Stimulated activated CD4-positive, alpha-beta T cell treated with anti-CD3 and anti-CD28 coated beads, Interleukin-15, amount 100 ng/mL, for 24 hours (primary cell): ENCODE measurements around the gene HABP2.

ENCODE experiments used
- DNase-seq: peaks from one replicate; pipeline ENCODE4 v3.0.0-alpha.2; 2020

Gene HABP2

DNA sequence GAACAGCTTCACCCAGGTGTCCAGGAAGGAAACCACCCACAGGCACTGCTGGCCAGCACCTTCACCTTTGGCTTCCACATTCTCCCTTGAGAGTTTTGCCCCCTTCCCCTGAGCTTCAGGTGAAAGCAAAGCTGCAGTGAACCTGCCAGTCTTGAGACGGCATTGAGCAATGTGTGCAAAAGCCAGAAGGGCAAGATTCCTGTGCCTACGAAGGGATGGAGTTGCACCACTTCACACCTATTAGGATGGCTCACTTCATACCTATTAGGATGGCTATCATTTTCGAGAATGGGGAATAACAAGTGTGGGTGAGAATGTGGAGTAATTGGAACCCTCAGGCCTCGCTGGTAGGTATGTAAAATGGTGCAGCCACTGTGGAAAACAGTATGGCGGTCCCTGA lies 7.2 kb downstream of the HABP2 start:
- DNase-seq = no peak

DNA sequence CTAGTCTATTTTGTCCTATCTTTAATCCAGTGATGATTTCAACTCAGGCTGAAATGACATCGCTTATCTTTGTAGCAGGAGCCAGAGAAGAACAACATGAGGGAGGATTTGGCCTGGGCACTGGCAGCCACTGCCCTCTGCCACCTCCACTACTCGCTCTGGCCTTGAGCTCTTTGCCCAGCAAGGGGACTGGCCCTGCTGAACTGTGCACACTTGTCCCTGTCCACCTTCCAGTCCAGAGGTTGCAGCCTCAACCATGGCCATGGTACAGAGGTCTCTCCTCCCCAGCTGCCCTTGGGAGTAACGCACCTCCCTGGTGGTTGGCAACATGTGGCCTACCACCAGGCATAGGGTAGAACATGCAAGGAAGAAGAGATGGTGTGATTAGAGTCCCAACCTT lies 8.4 kb downstream of the HABP2 start:
- DNase-seq = no peak

DNA sequence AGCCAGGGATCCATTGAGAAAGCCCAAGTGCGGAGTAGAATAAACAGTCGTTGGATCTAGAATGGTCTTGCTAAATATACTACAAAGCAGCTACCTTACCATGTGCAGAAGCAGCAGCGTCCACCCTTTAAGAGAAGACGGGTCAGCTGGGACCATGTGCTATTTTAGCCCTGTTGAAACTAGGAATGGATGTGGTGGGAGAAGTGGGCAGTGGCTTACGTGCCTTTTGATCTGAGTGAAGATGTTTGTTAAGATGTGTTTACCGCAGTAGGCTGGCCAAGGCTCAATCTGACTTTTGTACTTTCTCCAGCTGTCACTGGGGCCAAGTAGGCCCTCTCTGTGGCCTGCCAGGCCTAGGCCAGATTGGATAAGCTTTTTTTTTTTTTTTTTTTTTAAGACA lies 9.2 kb downstream of the HABP2 start:
- DNase-seq = no peak

DNA sequence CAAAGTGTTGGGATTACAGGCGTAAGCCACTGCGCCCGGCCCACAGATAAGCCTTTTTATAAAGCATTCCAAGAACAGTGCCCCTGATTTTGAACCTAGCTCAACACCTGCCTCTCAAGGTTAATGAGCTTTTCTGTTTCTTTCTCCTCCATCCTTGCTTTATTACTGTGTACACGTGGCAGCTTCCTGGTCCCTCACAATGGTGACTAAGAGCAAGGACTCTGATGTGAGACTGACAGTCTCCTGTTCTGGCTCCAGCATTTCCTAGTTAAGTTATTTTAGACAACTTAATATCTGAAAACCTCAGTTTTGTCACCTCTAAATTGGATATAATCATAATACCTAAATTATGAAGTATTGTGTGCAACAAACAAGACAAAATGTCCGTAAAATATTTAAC lies 9.9 kb downstream of the HABP2 start:
- no peak for DNase-seq

DNA sequence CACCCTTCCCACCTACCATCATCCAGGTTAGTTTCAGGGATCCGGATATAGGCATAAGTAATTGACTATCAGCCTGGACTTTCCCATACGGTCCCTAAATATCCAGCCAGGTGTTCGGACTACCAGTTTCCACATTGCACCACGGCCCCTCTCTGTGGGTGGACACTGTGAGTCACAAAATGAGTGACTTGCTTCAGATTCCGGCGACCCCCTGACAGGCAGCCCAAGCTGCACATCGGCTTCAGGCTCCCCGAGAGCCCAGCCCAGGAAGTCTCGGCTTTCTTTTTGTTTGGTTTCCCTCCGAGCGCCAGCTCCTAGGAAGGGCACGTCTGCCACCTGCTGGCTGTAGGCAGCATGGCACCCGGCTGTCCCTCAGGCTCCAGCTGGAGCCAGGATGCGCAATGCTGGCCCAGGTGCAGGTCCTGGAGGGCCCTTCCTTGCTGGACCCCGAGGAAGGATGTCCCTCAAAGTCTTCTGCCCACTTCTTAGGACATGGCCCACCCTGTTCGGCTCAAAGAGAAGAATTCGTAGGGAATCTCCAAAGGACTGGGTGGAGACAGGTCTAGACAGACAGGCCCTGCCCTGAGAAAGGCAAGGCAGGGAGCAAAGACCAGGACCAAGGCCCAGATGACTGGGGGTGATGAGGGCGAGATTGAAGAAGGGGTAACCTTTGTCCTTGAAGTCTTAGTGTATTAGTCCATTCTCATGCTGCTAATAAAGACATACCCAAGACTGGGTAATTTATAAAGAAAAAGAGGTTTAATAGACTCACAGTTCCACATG lies 10.6 kb downstream of the HABP2 start:
- peak; percentile 81 for DNase-seq

DNA sequence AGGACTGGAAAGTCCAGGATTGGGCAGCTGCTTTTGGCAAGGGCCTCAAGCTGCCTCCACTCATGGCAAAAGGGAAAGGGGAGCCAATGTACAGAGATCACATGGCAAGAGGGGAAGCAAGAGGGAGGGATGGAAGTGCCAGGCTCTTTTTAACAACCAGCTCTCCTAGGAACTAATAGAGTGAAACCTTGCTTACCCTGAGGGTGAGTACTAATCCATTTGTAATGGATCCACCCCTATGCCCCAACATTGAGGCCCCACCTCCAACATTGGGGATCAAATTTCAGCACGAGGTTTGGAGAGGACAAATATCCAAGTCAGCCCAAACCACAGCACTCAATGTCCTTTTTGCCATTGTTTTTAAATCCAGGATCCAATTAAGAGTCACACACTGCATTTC lies 12.5 kb downstream of the HABP2 start:
- DNase-seq = no peak

DNA sequence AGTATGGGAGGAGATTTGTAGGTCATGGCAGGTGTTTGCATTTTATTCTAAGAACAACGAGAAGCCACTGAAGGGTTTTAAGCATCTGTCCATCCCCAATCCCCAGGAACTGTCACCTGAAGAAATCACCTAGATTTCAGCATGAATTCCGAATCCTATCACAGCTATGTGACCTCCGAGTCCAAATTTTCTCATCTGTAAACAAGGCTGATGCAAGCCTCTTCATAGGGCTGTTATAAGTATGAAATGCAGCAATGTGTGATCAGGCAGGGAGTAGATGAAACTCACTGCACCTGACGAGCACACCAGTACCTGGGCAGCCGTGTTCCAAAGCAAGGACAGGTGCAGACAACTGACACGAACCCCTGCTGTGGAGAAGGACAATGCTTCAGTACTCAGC lies 14.0 kb downstream of the HABP2 start:
- no peak for DNase-seq

DNA sequence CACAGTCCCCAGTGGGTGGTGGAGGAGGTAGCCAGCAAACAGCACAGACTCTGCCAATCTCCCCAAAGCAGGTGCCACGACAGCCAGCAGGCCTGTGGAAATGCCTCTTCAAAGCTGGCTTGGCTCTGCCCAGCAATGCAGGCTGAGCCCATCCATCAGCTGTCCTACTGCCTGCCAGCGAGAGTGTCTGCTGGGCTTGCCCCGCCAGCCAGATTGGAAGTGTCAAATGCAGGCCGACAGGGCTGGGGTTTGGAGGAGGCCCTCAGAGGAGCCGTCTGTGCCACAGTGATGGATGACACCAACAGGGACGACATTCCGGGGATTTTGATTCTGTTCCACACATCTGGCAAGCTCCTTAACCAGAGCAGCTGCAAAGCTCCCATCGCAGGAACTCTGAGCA lies 16.7 kb downstream of the HABP2 start:
- DNase-seq = no peak

DNA sequence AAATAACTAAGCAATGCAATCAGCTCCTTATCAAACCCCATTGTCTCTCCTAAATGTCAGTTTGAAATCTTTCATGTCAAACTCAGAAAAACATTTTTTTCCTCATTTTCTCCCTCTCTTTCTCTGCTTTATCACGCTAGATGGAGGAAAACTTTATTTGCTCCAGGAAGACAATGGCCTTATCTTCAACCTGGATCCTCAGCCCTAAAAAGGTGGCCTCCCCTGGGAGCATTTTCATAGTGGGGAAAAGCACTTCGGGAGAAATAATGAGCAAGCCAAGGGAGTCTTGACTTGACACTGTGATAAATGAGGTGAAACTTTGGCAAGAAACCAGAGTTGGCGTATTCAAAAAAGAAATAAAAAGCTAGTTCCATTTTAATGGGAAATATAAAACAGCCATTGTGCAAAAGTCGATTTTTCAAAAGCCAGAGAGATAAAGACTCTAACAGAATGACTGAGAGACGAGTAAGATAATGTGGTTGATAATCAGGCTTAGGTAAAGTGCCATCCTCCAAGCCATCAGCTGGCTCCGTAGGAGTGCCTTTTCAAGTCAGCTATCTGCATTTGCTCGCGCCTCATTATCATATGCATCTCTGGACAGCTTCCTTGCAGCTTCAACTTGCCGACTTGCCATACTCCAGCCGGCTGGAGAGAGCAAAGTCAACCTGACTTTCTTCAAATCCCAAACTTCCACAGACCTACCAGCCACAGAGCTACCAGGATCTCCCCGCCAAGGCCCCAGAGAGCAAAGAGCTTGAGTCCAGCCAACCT lies 19.9 kb downstream of the HABP2 start:
- no peak for DNase-seq

DNA sequence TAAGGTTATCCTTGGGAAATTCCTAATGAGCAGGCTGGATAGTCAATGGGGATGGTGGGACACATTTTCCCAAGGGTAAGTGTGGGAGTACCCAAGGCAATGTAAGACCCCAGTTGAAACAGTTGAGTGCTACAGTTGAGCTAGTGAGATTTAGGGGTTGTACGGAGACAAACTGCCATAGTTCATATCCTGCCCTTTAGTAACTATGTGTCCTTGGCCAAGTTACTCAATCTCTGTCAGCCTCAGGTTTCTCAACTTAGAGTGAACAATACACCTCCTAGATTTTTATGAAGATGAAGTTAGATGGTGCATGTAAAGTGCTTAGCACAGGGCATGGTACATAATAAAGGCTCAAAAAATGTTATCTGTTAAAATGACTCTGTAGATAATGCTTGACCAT lies 20.5 kb downstream of the HABP2 start:
- no peak for DNase-seq

DNA sequence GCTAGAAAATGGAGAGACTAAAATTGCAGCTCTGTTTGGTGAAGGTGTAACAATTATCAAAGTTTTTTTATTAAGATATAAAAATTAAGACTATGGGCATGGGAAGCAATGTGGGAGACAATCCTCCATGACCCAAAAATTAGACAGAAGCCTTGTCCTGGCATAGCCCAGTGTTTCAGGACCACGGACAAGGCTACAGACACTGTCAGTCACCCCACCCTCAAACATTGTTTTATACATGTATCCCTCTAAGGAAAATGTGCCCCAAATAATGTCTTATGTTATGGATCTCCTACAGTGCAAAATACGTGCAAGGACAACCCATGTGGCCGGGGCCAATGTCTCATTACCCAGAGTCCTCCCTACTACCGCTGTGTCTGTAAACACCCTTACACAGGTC lies 24.0 kb downstream of the HABP2 start:
- DNase-seq = no peak

DNA sequence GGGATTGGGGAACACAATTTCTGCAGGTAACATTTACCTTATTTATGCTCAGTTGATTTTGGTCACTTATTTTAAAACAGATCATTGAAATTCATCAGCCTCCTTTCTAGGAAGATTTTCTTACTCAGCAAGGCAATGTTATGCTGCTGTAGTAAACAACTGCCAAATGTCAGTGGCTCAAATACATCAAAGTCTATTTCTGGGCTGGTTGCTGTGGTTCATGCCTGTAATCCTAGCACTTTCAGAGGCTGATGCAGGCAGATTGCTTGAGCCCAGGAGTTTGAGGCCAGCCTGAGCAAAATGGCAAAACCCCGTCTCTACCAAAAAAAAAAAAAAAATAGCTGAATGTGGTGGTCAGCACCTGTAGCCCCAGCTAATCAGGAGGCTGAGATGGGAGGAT lies 25.9 kb downstream of the HABP2 start:
- DNase-seq = no peak

DNA sequence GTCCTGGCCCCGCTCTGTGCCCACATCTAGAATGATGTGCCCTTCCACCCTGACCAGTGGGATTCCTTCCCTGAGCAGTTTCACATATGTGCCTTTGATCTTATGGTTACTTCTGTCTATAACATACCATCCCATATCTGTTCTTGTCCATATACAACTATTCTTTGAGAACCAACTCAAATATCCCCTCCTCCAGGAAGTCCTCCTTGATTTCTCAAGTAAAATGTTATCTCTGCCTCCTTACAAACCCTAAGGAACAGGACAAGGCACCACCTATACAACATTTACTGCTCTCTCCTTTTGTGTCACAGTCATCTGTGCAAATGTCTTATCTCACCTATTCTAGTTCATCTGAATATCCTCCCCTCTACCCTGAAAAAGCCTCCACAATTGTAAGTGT lies 28.2 kb downstream of the HABP2 start:
- no peak for DNase-seq

DNA sequence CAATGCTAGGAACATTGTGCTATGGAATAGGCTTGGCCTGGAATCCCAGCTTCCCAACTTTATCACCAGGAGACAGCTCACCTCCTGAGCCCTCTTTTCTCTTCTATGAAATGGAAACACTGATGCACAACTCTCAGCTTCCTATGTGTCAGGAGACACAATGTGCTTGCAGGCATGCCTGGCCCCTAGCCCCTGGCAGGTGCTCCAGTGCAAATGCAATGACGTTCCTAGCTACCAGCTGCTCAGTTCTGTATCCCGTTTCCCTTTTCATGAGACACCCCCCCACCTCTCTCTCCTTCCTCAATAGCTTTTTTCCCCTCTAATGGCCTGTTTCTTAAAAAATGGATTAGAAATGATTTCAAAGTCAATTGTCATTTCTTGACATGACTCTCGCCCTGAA lies 30.7 kb downstream of the HABP2 start:
- DNase-seq = no peak

DNA sequence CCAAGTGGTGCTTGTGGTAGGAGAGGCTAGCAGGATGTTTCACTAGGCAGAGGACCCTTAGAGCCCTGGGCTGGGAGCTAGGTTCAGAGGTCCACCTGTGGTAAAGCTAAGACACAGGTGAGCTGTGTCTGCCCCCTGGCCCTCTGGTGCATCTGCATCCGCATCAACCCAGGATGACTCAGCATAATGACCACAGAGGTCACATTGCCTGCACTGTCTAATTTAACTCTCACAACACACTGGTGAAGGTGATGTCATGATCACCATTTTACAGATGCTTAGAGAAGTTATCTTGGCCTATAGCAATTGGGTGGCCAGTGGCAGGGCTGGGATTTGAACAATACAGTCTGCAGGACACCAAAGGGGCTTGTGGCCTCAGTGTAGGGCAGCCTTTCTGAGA lies 33.1 kb downstream of the HABP2 start:
- DNase-seq = no peak

DNA sequence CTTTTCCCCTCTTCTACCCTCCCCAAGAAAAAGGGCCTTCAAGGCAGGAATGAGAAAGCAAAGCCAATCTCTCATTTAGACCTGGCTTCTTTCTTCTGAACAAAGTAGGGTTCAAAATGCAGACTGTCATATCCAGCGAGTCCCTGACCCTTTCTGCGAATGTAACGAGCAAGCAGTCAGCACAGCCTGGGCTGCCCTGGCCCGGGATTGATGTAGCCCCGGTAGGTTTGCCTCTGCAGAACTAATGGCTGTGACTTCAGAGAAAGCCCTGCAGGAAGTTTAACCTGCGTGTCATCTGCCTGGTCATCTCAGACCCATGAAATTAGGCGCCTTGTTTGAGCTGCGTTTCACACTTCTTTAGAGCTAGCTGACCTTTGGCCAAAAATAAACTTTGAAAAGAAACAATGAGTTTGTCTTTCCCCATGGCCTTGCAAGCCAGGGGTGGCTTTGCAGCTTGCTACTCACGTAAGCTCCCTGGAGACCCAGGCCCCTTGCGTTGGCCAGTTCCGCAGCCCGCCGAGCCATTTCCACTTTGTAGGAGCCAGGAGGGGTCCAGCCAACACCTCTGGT lies 36.4 kb downstream of the HABP2 start:
- DNase-seq = no peak

DNA sequence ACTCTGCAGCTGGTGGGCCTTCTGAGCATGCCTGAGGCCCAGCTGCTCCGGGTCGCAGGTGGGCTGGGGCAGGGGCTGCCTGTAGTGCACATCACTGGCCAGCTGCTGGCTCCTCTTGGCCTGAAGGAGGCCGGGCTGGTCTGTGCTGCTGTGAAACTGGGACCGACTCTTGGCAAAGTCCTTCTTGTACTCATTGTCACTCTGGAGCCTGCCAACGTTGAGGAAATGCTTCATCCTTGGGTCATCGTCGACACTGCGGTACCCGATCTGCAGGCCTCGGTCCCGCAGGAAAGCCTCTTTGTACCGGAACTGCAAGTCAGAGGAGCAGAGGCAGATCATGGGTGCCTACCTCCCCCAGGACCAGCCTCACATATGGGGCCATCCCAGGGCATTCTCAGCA lies 37.7 kb downstream of the HABP2 start:
- no peak for DNase-seq

DNA sequence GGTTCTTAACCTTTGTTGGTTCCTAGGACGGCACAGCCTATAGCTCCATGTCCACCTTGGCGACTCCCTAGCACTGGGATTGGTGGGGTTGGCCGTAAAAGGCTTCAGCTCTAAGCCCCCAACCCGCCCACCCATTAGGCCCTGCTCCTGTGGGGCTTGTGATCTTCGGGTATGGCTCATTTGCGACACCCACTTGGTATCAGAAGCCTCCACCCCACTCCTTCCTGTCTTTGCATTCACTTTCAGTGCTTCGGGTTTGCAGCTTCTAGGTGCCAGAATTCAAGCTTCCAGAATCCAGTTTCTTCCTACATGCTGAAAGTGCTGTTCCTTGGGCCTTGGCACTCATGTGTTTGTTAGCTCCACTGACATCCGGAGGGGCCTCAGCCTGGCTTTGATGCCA lies 39.5 kb downstream of the HABP2 start:
- DNase-seq = no peak

DNA sequence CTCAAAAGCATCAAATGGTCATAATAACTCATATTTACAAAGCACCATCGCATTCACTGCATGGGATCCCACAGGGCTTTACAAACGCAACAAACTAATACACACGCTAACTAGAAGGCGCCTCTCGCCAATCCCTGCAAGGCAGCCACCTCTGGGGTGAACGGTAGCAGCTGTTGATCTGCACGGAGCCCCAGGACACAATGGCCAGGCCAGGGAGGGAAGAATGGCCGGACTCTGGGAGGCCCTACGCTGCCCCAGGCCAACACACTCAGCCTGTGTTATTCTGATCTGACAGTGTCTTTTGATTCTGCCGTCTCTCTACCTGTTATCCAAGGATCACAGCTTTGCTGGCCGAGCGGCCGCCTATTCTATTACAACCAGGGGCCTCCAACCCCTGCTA lies 41.8 kb downstream of the HABP2 start:
- DNase-seq = no peak

DNA sequence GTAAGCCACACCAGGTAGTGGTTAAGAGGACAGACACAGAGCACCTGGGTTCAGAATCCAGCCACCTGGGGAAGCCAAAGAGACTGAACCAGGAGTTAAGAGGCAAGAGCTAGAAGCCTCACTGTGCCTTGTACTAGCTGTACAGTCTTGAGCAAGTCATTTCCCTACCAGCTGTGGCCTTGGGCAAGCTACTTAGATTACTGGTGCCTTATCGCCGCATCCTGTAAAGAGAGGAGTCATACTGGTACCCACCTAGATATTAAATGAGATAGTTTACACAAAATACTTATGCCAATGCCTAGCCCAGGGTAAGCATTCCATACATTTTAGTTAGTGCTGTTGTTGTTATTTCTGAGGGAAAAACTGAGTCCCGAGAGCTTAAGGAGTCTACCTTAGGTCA lies 47.7 kb downstream of the HABP2 start:
- no peak for DNase-seq

DNA sequence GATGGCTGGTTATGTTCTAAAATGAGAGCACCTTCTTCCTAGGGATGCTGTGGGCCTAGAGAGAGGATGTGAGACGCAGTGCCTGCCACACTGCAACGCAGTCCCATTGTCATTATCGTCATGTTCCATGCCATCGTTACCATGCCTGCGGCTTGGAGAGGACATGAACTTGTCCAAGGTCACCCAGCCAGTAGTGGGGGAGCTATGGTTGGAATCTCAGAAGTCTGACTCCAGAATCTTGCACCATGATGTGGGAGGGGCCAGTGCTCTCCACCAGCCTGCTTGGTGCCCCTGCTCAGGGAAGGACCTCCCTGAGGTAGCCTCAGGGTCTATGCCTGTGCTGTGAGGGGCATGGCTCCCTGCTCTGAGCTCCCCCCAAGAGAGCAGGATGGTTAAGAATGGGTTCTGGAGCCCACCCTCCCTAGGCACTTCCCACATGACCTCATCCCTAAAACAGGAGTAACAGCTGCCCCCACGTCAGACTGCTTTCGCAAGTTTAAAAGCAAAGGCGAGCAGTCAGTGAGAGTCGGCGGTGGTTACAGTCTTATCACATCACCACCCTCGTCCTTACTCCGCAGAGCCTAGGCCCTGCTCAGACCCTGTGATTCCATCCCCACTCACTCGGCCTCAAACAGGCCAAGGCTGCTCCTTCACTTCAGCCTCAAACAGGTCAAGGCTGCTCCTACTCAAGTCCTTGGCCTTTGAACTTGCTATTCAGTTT lies 50.4 kb downstream of the HABP2 start:
- DNase-seq = no peak

DNA sequence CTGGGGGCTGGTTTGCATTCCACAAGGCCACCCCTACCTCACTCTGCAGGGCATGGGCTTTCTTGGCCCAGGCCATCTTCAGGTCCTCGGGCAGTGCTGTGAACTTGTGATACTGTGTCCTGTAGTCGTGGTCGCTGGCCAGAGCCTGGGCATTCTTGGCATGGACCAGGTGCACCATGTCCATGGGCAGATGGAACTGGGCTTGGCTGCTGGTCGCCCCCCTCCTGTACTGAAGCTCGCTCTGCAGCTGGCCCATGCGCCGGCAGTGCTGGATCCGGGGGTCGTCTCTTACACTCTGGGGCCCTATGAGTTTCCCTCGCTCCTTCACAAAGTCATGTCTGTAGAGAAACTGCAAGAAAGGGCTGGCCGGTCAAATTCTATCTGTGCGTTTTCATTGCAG lies 51.7 kb downstream of the HABP2 start:
- no peak for DNase-seq

DNA sequence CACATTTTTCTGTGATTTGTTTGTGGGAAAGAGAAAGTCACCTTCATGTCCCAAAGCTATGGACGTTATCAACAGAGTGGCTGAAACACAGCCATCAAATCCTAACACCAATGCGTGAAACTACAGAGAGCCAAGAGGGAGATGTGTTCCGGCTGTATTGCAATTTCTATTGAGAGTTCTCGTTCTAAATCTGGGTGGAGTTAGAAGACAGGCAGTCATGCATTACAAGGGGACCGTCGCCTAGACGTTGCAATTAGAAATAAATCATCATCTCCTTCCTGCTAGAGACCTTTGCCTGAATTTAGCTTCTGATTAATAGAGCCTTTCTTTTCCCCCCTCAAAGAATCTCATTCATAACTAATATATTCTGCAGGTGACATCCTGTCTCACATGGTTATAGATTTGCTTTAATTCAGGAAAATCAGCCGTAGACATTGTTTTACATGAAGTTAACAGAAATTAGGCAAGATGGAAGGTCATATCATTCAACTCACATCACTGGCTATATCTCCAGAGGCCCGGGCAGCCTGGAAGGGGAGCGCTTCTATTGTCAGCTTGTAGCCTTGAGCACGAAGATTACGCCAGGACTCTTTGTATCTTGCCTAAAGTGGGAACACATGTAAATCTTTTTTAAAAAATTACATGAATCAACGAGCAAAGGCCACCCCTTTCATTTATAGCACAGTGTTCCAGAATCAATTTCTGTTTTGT lies 52.6 kb downstream of the HABP2 start:
- no peak for DNase-seq
